Lung (tissue), 12 donors: ENCODE results near the gene PELI2. TPM values are rescaled to one million over a fixed set of nuclear protein-coding genes. Genes with fewer than 3 reads are reported as not detected.

Experiments used
- ATAC-seq: fragments of 200-7000 bp; cut with Tn5 transposase; one replicate; pipeline ENCODE4 v1.9.1; 2020; ENCODE audit warnings: moderate number of reproducible peaks; ENCODE audit not compliant: insufficient read depth, low FRiP score
- DNase-seq, 3 donors: peaks; one replicate each; pipeline ENCODE4 v3.0.0-alpha.2; 2013 to 2017
- H3K27ac ChIP-seq, 2 donors: one replicate each; pipeline ENCODE4 v1.5.1; 2013; ENCODE audit warnings: mild to moderate bottlenecking in 2 of 2, moderate library complexity in 2 of 2, control low read depth in 1 of 2, inconsistent platforms in 1 of 2, low read depth in 1 of 2, low read length in 1 of 2
- H3K27me3 ChIP-seq, 3 donors: one replicate each; pipeline ENCODE4 v1.5.1; 2013; ENCODE audit warnings: low read length in 2 of 3; ENCODE audit not compliant: control insufficient read depth in 3 of 3, insufficient read depth in 3 of 3
- H3K36me3 ChIP-seq, 4 donors: one replicate each; pipeline ENCODE4 v1.5.1; 2013; ENCODE audit warnings: low read length in 4 of 4, mild to moderate bottlenecking in 1 of 4, moderate library complexity in 1 of 4; ENCODE audit not compliant: control insufficient read depth in 4 of 4, insufficient read depth in 4 of 4
- H3K4me1 ChIP-seq, 5 donors: one replicate each; pipeline ENCODE4 v1.5.1; 2013; ENCODE audit warnings: low read length in 5 of 5, mild to moderate bottlenecking in 2 of 5, moderate library complexity in 1 of 5; ENCODE audit not compliant: control insufficient read depth in 5 of 5, insufficient read depth in 5 of 5
- H3K4me3 ChIP-seq: one replicate; pipeline ENCODE4 v1.5.1; 2013; ENCODE audit warnings: mild to moderate bottlenecking, control low read depth, moderate library complexity
- H3K9ac ChIP-seq, 2 donors: one replicate each; pipeline ENCODE4 v1.5.1; 2013; ENCODE audit warnings: low read length in 2 of 2, control low read depth in 1 of 2; ENCODE audit not compliant: insufficient read depth in 1 of 2
- H3K9me3 ChIP-seq, 4 donors: one replicate each; pipeline ENCODE4 v1.5.1; 2013; ENCODE audit warnings: low read length in 3 of 4, mild to moderate bottlenecking in 1 of 4, moderate library complexity in 1 of 4; ENCODE audit not compliant: control insufficient read depth in 4 of 4, insufficient read depth in 3 of 4
- WGBS, 2 donors: extraction: QIAGEN DNeasy Blood & Tissue Kit; methylation state at CpG; one replicate each; pipeline ENCODE4 v1.1.7; 2013; 5-methylcytosine and 5-hydroxymethylcytosine counted together
- polyA plus RNA-seq, 2 donors: library from polyadenylated mRNA; stranded (reverse); fragments of 200-250 nt; gene quantifications; one replicate each; pipeline ENCODE4 v1.2.1, GENCODE V29; 2013
- total RNA-seq, 2 donors: library from RNA; depleted of rRNA in 1 of 2; stranded (reverse); fragments of >200 nt in 1 of 2; gene quantifications; one replicate each; pipeline ENCODE4 v1.2.1, GENCODE V29; 2014 to 2021
- TF ChIP-seq, protein P1 (sequence below): IDR thresholded peaks from 2 replicates; pipeline ENCODE4 v1.5.1; 2012; ENCODE audit warnings: mild to moderate bottlenecking; ENCODE audit errors: control extremely low read depth, extremely low read depth
- donor health status: control.
- donor health status: control.
- donor health status: Bipolar disorder and iron deficiency.
- donor health status: healthy.
- donor health status: DM: yes; HTN: yes; CAD: no.

The PELI2 gene
- total and polyA plus RNA-seq, 4 donors = 3.8 to 21.1 (median 8.5) TPM

DNA sequence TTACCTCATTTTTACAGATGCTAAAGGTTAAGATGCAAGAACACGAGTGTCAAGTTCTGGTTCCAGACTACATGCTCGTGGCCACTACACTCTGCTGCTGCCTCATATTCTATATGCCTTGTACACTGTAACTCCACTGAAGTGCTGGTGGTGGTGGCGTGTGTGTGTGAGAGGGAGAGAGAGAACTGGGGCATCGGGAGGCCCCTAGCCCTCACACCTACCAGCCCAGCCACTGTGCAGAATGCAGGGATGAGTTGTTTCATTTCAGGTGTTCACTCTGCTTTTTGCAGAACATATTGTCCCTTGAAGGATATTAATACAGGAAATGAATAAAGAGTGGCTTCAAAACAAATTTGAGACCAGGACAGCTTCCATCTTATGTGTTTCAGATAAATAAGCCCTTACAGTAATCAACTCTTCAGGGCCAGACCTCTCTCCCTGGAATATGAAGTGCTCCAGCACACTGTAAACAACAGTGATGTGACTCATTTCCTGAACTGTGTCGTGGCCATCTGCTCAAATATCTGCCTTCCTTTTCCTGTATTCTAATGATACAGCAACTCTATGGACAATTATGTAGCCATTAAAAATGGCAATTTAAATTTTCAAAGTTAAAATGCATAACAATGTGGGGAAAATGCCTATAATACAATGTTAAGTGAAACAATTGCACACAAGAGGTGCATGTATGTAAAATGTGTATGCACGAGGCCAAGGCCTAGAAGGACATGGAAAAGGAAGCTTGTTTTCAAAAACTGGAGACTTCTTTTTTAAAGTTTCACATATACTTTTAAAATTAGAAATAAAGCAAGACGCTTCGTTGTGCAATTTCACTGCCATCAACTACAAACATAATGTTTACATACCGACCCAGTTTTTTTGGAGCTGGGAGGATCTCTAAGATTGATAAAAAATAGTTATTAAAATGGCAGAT lies 215.4 kb downstream of the PELI2 start:
- ATAC-seq = peak; percentile 45
- TF ChIP-seq, protein P1, sequence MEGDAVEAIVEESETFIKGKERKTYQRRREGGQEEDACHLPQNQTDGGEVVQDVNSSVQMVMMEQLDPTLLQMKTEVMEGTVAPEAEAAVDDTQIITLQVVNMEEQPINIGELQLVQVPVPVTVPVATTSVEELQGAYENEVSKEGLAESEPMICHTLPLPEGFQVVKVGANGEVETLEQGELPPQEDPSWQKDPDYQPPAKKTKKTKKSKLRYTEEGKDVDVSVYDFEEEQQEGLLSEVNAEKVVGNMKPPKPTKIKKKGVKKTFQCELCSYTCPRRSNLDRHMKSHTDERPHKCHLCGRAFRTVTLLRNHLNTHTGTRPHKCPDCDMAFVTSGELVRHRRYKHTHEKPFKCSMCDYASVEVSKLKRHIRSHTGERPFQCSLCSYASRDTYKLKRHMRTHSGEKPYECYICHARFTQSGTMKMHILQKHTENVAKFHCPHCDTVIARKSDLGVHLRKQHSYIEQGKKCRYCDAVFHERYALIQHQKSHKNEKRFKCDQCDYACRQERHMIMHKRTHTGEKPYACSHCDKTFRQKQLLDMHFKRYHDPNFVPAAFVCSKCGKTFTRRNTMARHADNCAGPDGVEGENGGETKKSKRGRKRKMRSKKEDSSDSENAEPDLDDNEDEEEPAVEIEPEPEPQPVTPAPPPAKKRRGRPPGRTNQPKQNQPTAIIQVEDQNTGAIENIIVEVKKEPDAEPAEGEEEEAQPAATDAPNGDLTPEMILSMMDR = no peak
- 61 to 70% methylated on average over 9 of the region's 9 CpGs for WGBS, 2 donors

DNA sequence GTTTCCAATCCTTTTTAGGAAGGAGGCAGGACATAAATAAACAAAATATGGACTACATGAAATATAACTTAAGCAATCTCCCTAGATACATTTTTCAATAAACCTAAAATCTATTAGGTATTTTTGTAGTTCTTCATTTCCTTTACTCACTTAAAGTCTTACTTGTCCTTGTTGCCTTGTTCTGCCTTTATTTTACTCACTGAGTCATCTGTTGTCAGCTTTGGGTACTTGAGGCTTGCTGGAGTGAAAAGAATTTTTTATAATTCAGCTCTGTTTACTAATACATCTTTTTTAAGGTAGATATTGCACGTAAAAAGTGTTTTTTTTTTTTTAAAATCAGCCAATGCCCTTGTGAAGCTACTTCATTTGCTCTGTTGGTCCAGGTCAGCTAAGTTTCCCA lies 216.2 kb downstream of the PELI2 start:
- Histone ChIP-seq H3K4me1 (peaks cover 0 to 17% (median 0%) of the 10 kb centered on the region in 5 donors), H3K27ac (no peak overlapping the region), H3K9me3 (no peaks in the 10 kb centered on the region), H3K4me3 (no peak overlapping the region), H3K27me3 (no peaks in the 10 kb centered on the region), H3K9ac (no peak overlapping the region), H3K36me3 (peaks cover 0 to 2% (median 0%) of the 10 kb centered on the region in 4 donors)
- 78 to 95% methylated on average over 1 of the region's 1 CpG for WGBS, 2 donors
- ATAC-seq (no peak), DNase-seq (no peak)
- TF ChIP-seq, protein P1 = no peak

More for the DNA sequence above, 215.4 kb downstream of the PELI2 start:
- Histone ChIP-seq H3K36me3 (peaks cover 0 to 2% (median 0%) of the 10 kb centered on the region in 4 donors), H3K9me3 (no peaks in the 10 kb centered on the region), H3K27ac (peak overlapping the region; percentile 3 to 89), H3K4me3 (no peak overlapping the region), H3K27me3 (no peaks in the 10 kb centered on the region), H3K4me1 (peaks cover 0 to 17% (median 0%) of the 10 kb centered on the region in 5 donors), H3K9ac (no peak overlapping the region)
- peak; percentile 32 to 76 (median 60) for DNase-seq

DNA sequence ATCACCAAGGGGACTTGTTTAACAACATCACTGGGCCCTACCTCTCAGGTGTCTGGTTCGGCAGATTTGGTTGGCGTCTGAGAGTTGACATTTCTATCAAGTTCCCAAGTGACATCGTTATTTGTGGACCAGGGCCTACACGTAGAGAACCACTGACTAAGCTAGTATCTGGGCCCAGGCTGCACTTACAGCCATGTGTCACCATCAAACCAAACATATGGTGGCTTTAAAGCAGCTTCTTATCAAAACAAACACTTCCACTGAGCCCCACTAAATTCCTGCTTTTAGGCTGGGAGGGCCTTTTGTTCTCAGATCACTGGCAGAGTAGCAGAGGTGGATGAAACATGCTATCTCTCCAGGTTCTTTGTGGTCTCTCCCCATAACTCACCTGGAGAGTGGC lies 220.5 kb downstream of the PELI2 start:
- Histone ChIP-seq H3K9me3 (no peaks in the 10 kb centered on the region), H3K36me3 (peaks cover 0 to 2% (median 0%) of the 10 kb centered on the region in 4 donors), H3K27me3 (no peaks in the 10 kb centered on the region), H3K4me3 (no peak overlapping the region), H3K4me1 (peaks cover 0 to 18% (median 3%) of the 10 kb centered on the region in 5 donors), H3K9ac (no peak overlapping the region), H3K27ac (no peak overlapping the region)
- WGBS, 2 donors = 86 to 97% methylated on average over 4 of the region's 4 CpGs
- ATAC-seq = no peak
- no peak for DNase-seq
- TF ChIP-seq, protein P1 = no peak
